Endothelial cell of umbilical vein (primary cell): ENCODE measurements around the gene EYS. TPM values are rescaled to one million over a fixed set of nuclear protein-coding genes. Genes with fewer than 3 reads are reported as not detected.

Source experiments
- BruUV-seq: library from RNA; stranded (reverse); fragments of 400-500 nt; replicated peaks from 2 replicates; lab custom pipeline; 2021; lab: Mats Ljungman, UMichigan
- CTCF ChIA-PET: fragments of 300-600, 350-600 bp; sonication (Branson Sonifier 250); formaldehyde crosslinking; loops from one replicate; lab custom pipeline; 2021; ENCODE audit warnings: antibody characterized with exemption, inconsistent platforms; lab: Charles Lee
- POLR2A ChIA-PET: fragments of 300-600, 350-600 bp; sonication (Branson Sonifier 250); formaldehyde crosslinking; loops from one replicate; lab custom pipeline; 2021; ENCODE audit warnings: antibody characterized with exemption, inconsistent platforms; lab: Charles Lee
- DNase-seq: peaks from one replicate; pipeline ENCODE4 v3.0.0-alpha.2; 2011; ENCODE audit warnings: low read depth, low spot score
- FAIRE-seq: peaks from 2 replicates; lab custom pipeline; 2011; peaks lifted over from hg19 to GRCh38; lab: Jason Lieb, UNC
- H2AFZ ChIP-seq: 2 replicates; pipeline ENCODE4 v1.6.0; 2012; ENCODE audit warnings: low read depth, low read length, control low read depth, inconsistent platforms
- H3K27ac ChIP-seq: 2 replicates; pipeline ENCODE4 v1.5.1; 2011; ENCODE audit warnings: low read depth, mild to moderate bottlenecking, control low read depth, low read length, moderate library complexity; ENCODE audit not compliant: insufficient read depth
- H3K27me3 ChIP-seq, 2 experiments: 2 replicates each; pipeline versions ENCODE4 v1.6.0 to v1.6.1; 2011; ENCODE audit warnings: low read length in 2 of 2, mixed read lengths in 1 of 2; ENCODE audit not compliant: control insufficient read depth in 2 of 2, insufficient read depth in 2 of 2
- H3K36me3 ChIP-seq, 2 experiments: 2 replicates in 1 of 2; 3 replicates in 1 of 2; pipeline ENCODE4 v1.5.1; 2011; ENCODE audit warnings: low read length in 2 of 2, mild to moderate bottlenecking in 1 of 2, moderate library complexity in 1 of 2; ENCODE audit not compliant: control insufficient read depth in 2 of 2, insufficient read depth in 2 of 2; ENCODE audit errors: extremely low read depth in 1 of 2
- H3K4me1 ChIP-seq: 3 replicates; pipeline ENCODE4 v1.5.1; 2011; ENCODE audit warnings: mild to moderate bottlenecking, low read length; ENCODE audit not compliant: control insufficient read depth, insufficient read depth; ENCODE audit errors: extremely low read depth
- H3K4me2 ChIP-seq: 2 replicates; pipeline ENCODE4 v1.6.1; 2011; ENCODE audit warnings: low read length, control low read depth, mixed read lengths; ENCODE audit not compliant: insufficient read depth
- H3K4me3 ChIP-seq, 3 experiments: fragments of 200-600 bp in 1 of 3; sonication (generic), shearing (Covaris generic) in 1 of 3; replicated peaks in 1 of 3; 2 replicates each; pipeline ENCODE4 v1.5.1; 2011 to 2016; ENCODE audit warnings: control low read depth in 3 of 3, low read length in 3 of 3, mild to moderate bottlenecking in 2 of 3, inconsistent platforms in 1 of 3, low read depth in 1 of 3, moderate library complexity in 1 of 3; ENCODE audit not compliant: insufficient read depth in 1 of 3
- H3K79me2 ChIP-seq: 2 replicates; pipeline ENCODE4 v1.6.0; 2012; ENCODE audit warnings: low read length, inconsistent platforms; ENCODE audit not compliant: control insufficient read depth, insufficient read depth
- H3K9ac ChIP-seq: replicated peaks from 2 replicates; pipeline ENCODE3; 2011; ENCODE audit warnings: low read length, control low read depth; ENCODE audit not compliant: insufficient read depth; ENCODE audit errors: extremely low read depth
- H3K9me1 ChIP-seq: replicated peaks from 3 replicates; pipeline ENCODE4 v1.6.0; 2011; ENCODE audit warnings: mild to moderate bottlenecking, low read length; ENCODE audit not compliant: control insufficient read depth, insufficient read depth; ENCODE audit errors: extremely low read depth
- H3K9me3 ChIP-seq: replicated peaks from 2 replicates; pipeline ENCODE4 v1.5.1; 2012; ENCODE audit warnings: low read length, inconsistent platforms; ENCODE audit not compliant: control insufficient read depth, insufficient read depth
- H4K20me1 ChIP-seq: replicated peaks from 2 replicates; pipeline ENCODE3; 2011; ENCODE audit warnings: mild to moderate bottlenecking, low read length; ENCODE audit not compliant: control insufficient read depth, insufficient read depth; ENCODE audit errors: extremely low read depth
- CTCF ChIP-seq, 2 donors: IDR thresholded peaks; 1 replicate in 1 of 2; 2 replicates in 1 of 2; pipeline ENCODE4 v1.5.1; 2011; ENCODE audit warnings: low read length in 2 of 2, mild to moderate bottlenecking in 2 of 2, moderate library complexity in 2 of 2, control low read depth in 1 of 2, inconsistent platforms in 1 of 2, low read depth in 1 of 2; ENCODE audit not compliant: insufficient read depth in 1 of 2; ENCODE audit errors: extremely low read depth in 1 of 2
- EZH2 ChIP-seq: IDR thresholded peaks from 2 replicates; pipeline ENCODE4 v1.6.1; 2012; ENCODE audit warnings: borderline replicate concordance, low read depth, mild to moderate bottlenecking, moderate library complexity, low read length, inconsistent platforms; ENCODE audit not compliant: severe bottlenecking
- GATA2 ChIP-seq: IDR thresholded peaks from 2 replicates; pipeline ENCODE4 v1.7.0; 2011; ENCODE audit warnings: low read depth, mild to moderate bottlenecking, moderate library complexity, mixed read lengths, low read length; ENCODE audit not compliant: insufficient read length, insufficient read depth
- JUN ChIP-seq: IDR thresholded peaks from 2 replicates; pipeline ENCODE4 v1.6.1; 2011; ENCODE audit warnings: borderline replicate concordance, low read depth; ENCODE audit not compliant: insufficient read length, insufficient read depth
- MAX ChIP-seq: IDR thresholded peaks from 2 replicates; pipeline ENCODE4 v1.6.1; 2011; ENCODE audit not compliant: insufficient read depth, insufficient read length
- MYC ChIP-seq: IDR thresholded peaks from one replicate; pipeline ENCODE4 v1.6.1; 2011; ENCODE audit warnings: mild to moderate bottlenecking, low read depth, low read length
- POLR2AphosphoS5 ChIP-seq: IDR thresholded peaks from 2 replicates; pipeline ENCODE4 v1.6.1; 2012; ENCODE audit warnings: low read depth, mild to moderate bottlenecking, control low read depth, low read length, moderate library complexity; ENCODE audit not compliant: insufficient read depth
- dilution Hi-C: fragments of 300-500 bp; cut with MboI; formaldehyde crosslinking; loops from one replicate; pipeline ENCODE4 v1.15.0; 2019; ENCODE audit warnings: low sequenced_read_pairs; ENCODE audit not compliant: extremely low pct_ligation_motif_present
- intact Hi-C: fragments of 100-400 bp; cut with micrococcal nuclease; formaldehyde crosslinking; loops from one replicate; pipeline ENCODE4 v1.10.0; 2022
- polyA plus RNA-seq, 4 experiments: library from polyadenylated mRNA; depleted of rRNA in 3 of 4; stranded (reverse) in 3 of 4; unstranded in 1 of 4; fragments of >200 nt; gene quantifications; 2 replicates each; pipeline versions ENCODE4 v1.2.1 to v1.2.3, GENCODE V29; 2011 to 2012; ENCODE audit warnings: missing spikeins in 1 of 4
- total RNA-seq: library from RNA; stranded (reverse); gene quantifications from 2 replicates; pipeline ENCODE4 v1.2.3, GENCODE V29; 2021

Gene EYS
- total and polyA plus RNA-seq, 2 donors (not counting 3 experiments of a cell fraction or from before 2014, with no cell fraction given) = 0.01 to 0.27 TPM

GRCh38 chr6:65155083-65155482 is 551.9 kb downstream of the EYS start:
- FAIRE-seq = no peak
- H3K27ac ChIP-seq = no peak overlapping the region
- dilution Hi-C loops (no loop called here), intact Hi-C loops (no loop called here)
- TF ChIP-seq MAX (no peak), CTCF (IDR thresholded peaks at IDR 0.05; ENCODE audit: extremely low read depth in 1 of 2, insufficient read depth in 1 of 2, low read depth in 1 of 2, low read length in 2 of 2) (no peak), GATA2 (no peak), JUN (no peak), EZH2 (no peak)
- no peaks in the 10 kb centered on the region for H4K20me1 ChIP-seq
- H3K4me1 ChIP-seq = no peaks in the 10 kb centered on the region
- H3K4me3 ChIP-seq = no peak overlapping the region
- no peaks in the 10 kb centered on the region for H3K9me1 ChIP-seq
- DNase-seq = no peak
- H3K27me3 ChIP-seq = no peaks in the 10 kb centered on the region
- no peaks in the 10 kb centered on the region for H3K79me2 ChIP-seq
- no peak overlapping the region for H3K9ac ChIP-seq
- no TSS peak for BruUV-seq
- ChIA-PET POLR2A (no interaction called here), CTCF (interaction anchor here (0.7 kb wide), 1 partner anchor 46 kb away, joined by 4 read pairs; no protein-coding TSS in a partner anchor)
- no peaks in the 10 kb centered on the region for H3K9me3 ChIP-seq
- no peak overlapping the region for H2AFZ ChIP-seq
- no peaks in the 10 kb centered on the region for H3K36me3 ChIP-seq
- H3K4me2 ChIP-seq = no peak overlapping the region

GRCh38 chr6:65149841-65150240 is 557.2 kb downstream of the EYS start:
- dilution Hi-C loops = no loop called here
- H3K36me3 ChIP-seq = no peaks in the 10 kb centered on the region
- TF ChIP-seq EZH2 (no peak), MAX (no peak), MYC (no peak), JUN (no peak), POLR2AphosphoS5 (no peak)

More at GRCh38 chr6:65149841-65150240, 557.2 kb downstream of the EYS start:
- FAIRE-seq = no peak
- H3K4me2 ChIP-seq = no peak overlapping the region
- no peaks in the 10 kb centered on the region for H3K9me1 ChIP-seq
- no peak for DNase-seq
- intact Hi-C loops = no loop called here
- ChIA-PET CTCF (no interaction called here), POLR2A (no interaction called here)
- no peaks in the 10 kb centered on the region for H3K27me3 ChIP-seq
- no peak overlapping the region for H3K9ac ChIP-seq
- H3K4me3 ChIP-seq = no peak overlapping the region
- no peaks in the 10 kb centered on the region for H3K9me3 ChIP-seq
- no peaks in the 10 kb centered on the region for H3K79me2 ChIP-seq
- no peaks in the 10 kb centered on the region for H4K20me1 ChIP-seq
- BruUV-seq = no TSS peak
- H3K27ac ChIP-seq = no peak overlapping the region
- no peak overlapping the region for H2AFZ ChIP-seq
- H3K4me1 ChIP-seq = no peaks in the 10 kb centered on the region
